ENCODE results near the gene ARHGAP22. TPM values are rescaled to one million over a fixed set of nuclear protein-coding genes. Genes with fewer than 3 reads are reported as not detected.

Gene ARHGAP22
- total RNA-seq, 3 donors from 2014 or later (not counting 1 experiment from before 2014, with no cell fraction given), result 0.21 to 0.40 TPM; not detected in 1

- Histone ChIP-seq H3K4me3 (ENCODE audit: low read length) (no peak overlapping the region), H3K27ac (ENCODE audit: low read length) (no peak overlapping the region), H3K36me3 (ENCODE audit: control insufficient read depth, insufficient read depth, low read length) (no peaks in the 10 kb centered on the region), H3K9me3 (ENCODE audit: control insufficient read depth, insufficient read depth, low read length) (no peaks in the 10 kb centered on the region), H3K27me3 (ENCODE audit: control insufficient read depth, insufficient read depth, low read length) (no peaks in the 10 kb centered on the region), H3K4me1 (ENCODE audit: control insufficient read depth, insufficient read depth, low read length) (no peaks in the 10 kb centered on the region)
- Mint-ChIP-seq H3K27ac (no peak overlapping the region), H3K36me3 (no peaks in the 10 kb centered on the region), H3K27me3 (ENCODE audit: low read depth in 2 of 2) (peaks cover 0 to 4% of the 10 kb centered on the region in 2 donors), H3K4me1 (no peaks in the 10 kb centered on the region), H3K4me3 (no peak overlapping the region), H3K9me3 (no peaks in the 10 kb centered on the region)
- 88% methylated on average over 14 of the region's 14 CpGs for WGBS (ENCODE audit: insufficient coverage)
- no peak for TF ChIP-seq CTCF (IDR thresholded peaks at IDR 0.05)
- intact Hi-C loops (cut with micrococcal nuclease), result no loop called here
- no peak for DNase-seq
- ATAC-seq, result no peak
Observed at GRCh38 chr10:48545462-48546145, 59.3 kb downstream of the ARHGAP22 start.

GRCh38 chr10:48543182-48543844 is 61.6 kb downstream of the ARHGAP22 start:
- H3K4me3 Mint-ChIP-seq, result no peak overlapping the region
- H3K4me1 Mint-ChIP-seq, result no peaks in the 10 kb centered on the region
- no peaks in the 10 kb centered on the region for H3K9me3 Mint-ChIP-seq
- no peaks in the 10 kb centered on the region for H3K27me3 Mint-ChIP-seq (ENCODE audit: low read depth in 2 of 2)
- no peak for TF ChIP-seq CTCF (IDR thresholded peaks at IDR 0.05)
- WGBS (ENCODE audit: insufficient coverage), result 88% methylated on average over 2 of the region's 3 CpGs
- Histone ChIP-seq H3K4me3 (ENCODE audit: low read length) (no peak overlapping the region), H3K9me3 (ENCODE audit: control insufficient read depth, insufficient read depth, low read length) (no peaks in the 10 kb centered on the region), H3K4me1 (ENCODE audit: control insufficient read depth, insufficient read depth, low read length) (no peaks in the 10 kb centered on the region), H3K27ac (ENCODE audit: low read length) (no peak overlapping the region), H3K27me3 (ENCODE audit: control insufficient read depth, insufficient read depth, low read length) (no peaks in the 10 kb centered on the region), H3K36me3 (ENCODE audit: control insufficient read depth, insufficient read depth, low read length) (no peaks in the 10 kb centered on the region)
- H3K36me3 Mint-ChIP-seq, result no peaks in the 10 kb centered on the region
- H3K27ac Mint-ChIP-seq, result no peak overlapping the region
- intact Hi-C loops (cut with micrococcal nuclease), result no loop called here
- ATAC-seq (no peak), DNase-seq (no peak)

GRCh38 chr10:48542471-48543181 is 62.2 kb downstream of the ARHGAP22 start:
- Histone ChIP-seq H3K4me1 (ENCODE audit: control insufficient read depth, insufficient read depth, low read length) (no peaks in the 10 kb centered on the region), H3K27me3 (ENCODE audit: control insufficient read depth, insufficient read depth, low read length) (no peaks in the 10 kb centered on the region), H3K36me3 (ENCODE audit: control insufficient read depth, insufficient read depth, low read length) (no peaks in the 10 kb centered on the region), H3K4me3 (ENCODE audit: low read length) (no peak overlapping the region), H3K9me3 (ENCODE audit: control insufficient read depth, insufficient read depth, low read length) (no peaks in the 10 kb centered on the region), H3K27ac (ENCODE audit: low read length) (no peak overlapping the region)
- no peak for ATAC-seq
- Mint-ChIP-seq H3K4me1 (no peaks in the 10 kb centered on the region), H3K36me3 (no peaks in the 10 kb centered on the region), H3K4me3 (no peak overlapping the region), H3K27ac (no peak overlapping the region), H3K9me3 (no peaks in the 10 kb centered on the region), H3K27me3 (ENCODE audit: low read depth in 2 of 2) (no peaks in the 10 kb centered on the region)
- intact Hi-C loops (cut with micrococcal nuclease), result no loop called here
- TF ChIP-seq CTCF (IDR thresholded peaks at IDR 0.05), result no peak
- no peak for DNase-seq
- WGBS (ENCODE audit: insufficient coverage), result 90% methylated on average over 6 of the region's 6 CpGs
